ELF-1 (cell line): ENCODE measurements around the gene PRRT3.

Experiments
- DNase-seq: peaks from one replicate; pipeline ENCODE4 v3.0.0-alpha.2; 2016; ENCODE audit warnings: low read depth, low spot score

The PRRT3 gene

GRCh38 chr3:9951962-9952805 lies at the start of gene PRRT3:
PRRT3 (minus strand) TSS chr3:9952408; CDS start chr3:9950115, 2,293 bp downstream.
- DNase-seq, result peak; percentile 62

GRCh38 chr3:10000686-10001085 lies 48.5 kb upstream of the PRRT3 start:
- no peak for DNase-seq

GRCh38 chr3:9994086-9994844 lies 42.1 kb upstream of the PRRT3 start:
- no peak for DNase-seq

GRCh38 chr3:9986230-9986725 lies 34.1 kb upstream of the PRRT3 start:
- no peak for DNase-seq

- no peak for DNase-seq
These were observed 28.0 kb upstream of the PRRT3 start for GRCh38 chr3:9980251-9980650.

GRCh38 chr3:9978710-9979305 lies 26.6 kb upstream of the PRRT3 start:
- no peak for DNase-seq

GRCh38 chr3:9976721-9977709 lies 24.8 kb upstream of the PRRT3 start:
- no peak for DNase-seq

GRCh38 chr3:9970020-9970652 lies 17.9 kb upstream of the PRRT3 start:
- no peak for DNase-seq

- no peak for DNase-seq
These were observed 17.4 kb upstream of the PRRT3 start for GRCh38 chr3:9969632-9970019.

- DNase-seq, result no peak
These were observed 14.6 kb upstream of the PRRT3 start for GRCh38 chr3:9966841-9967240.

- DNase-seq, result no peak
These were observed 13.1 kb upstream of the PRRT3 start for GRCh38 chr3:9965200-9965875.

- DNase-seq, result no peak
These were observed 5.0 kb upstream of the PRRT3 start for GRCh38 chr3:9957214-9957613.

- DNase-seq, result no peak
These were observed 3.6 kb upstream of the PRRT3 start for GRCh38 chr3:9955611-9956352.

GRCh38 chr3:9955067-9955502 lies 2.9 kb upstream of the PRRT3 start:
- DNase-seq, result no peak

- DNase-seq, result no peak
These were observed 628 bp downstream of the PRRT3 start for GRCh38 chr3:9951598-9951961.

- no peak for DNase-seq
These were observed 1.1 kb downstream of the PRRT3 start for GRCh38 chr3:9951126-9951525.

GRCh38 chr3:9949626-9950025 lies 2.6 kb downstream of the PRRT3 start:
- no peak for DNase-seq

- no peak for DNase-seq
These were observed 3.1 kb downstream of the PRRT3 start for GRCh38 chr3:9949115-9949514.

- no peak for DNase-seq
These were observed 3.6 kb downstream of the PRRT3 start for GRCh38 chr3:9948586-9948985.
